GM19372 (cell line): ENCODE data around the gene EPN2.
A peak's percentile ranks its signal among the peaks of the same experiment; 100 is the strongest.
"Not testable (repeated sequence)": the region's sequence is repeated elsewhere in the genome, so short reads cannot be mapped to it uniquely, and the experiment has no call there.

ENCODE experiments used
- ATAC-seq: cut with Tn5 transposase; IDR thresholded peaks from one replicate; pipeline ENCODE4 v1.9.1; 2021; ENCODE audit warnings: mild to moderate bottlenecking, low read depth, moderate library complexity; ENCODE audit not compliant: unreplicated experiment

The EPN2 gene

GRCh38 chr17:19237139-19237388, at the start of gene EPN2:
Gene EPN2, plus strand, starts transcription at chr17:19237366. Its CDS starts 45,754 bp downstream, at chr17:19283120.
- peak; percentile 65 for ATAC-seq

DNA sequence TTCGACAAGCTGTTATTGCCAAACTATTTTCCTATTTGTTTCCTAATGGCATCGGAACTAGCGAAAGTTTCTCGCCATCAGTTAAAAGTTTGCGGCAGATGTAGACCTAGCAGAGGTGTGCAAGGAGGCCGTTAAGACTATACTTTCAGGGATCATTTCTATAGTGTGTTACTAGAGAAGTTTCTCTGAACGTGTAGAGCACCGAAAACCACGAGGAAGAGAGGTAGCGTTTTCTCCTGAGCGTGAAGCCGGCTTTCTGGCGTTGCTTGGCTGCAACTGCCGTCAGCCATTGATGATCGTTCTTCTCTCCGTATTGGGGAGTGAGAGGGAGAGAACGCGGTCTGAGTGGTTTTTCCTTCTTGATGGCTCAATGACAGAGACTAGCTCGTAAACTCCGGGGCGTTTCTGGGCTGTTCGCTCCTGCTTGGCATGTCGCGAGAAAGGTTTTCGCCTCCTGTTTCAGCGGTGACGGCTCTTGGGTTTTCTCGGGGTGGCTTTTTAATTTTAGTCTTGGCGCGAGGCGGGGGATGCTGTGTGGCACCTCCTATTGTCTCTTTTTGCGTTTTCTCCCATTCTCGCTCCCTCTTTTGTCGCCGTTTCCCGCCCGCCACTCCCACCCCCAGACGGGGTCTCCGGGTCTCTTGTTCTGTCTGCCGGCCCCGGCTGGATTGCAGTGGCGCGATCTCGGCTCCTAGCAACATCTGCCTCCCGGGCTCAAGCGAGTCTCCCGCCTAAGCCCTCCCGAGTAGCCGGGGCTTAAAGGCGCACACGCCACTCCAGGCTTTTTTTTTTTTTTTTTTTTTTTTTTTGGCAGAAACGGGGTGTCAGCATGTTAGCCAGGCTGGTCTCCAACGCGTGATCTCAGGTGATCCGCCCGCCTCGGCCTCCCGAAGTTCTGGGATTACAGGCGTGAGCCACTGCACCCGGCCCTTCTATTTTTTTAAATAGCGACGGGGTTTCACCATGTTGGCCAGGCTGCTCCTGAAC, 49.0 kb upstream of the EPN2 start:
- ATAC-seq = not testable (repeated sequence)

- not testable (repeated sequence) for ATAC-seq
Measured at GRCh38 chr17:19188870-19189708, 48.1 kb upstream of the EPN2 start.

GRCh38 chr17:19189781-19190405, 47.3 kb upstream of the EPN2 start:
- not testable (repeated sequence) for ATAC-seq

GRCh38 chr17:19196382-19197204, 40.6 kb upstream of the EPN2 start:
- ATAC-seq = peak; percentile 64

DNA sequence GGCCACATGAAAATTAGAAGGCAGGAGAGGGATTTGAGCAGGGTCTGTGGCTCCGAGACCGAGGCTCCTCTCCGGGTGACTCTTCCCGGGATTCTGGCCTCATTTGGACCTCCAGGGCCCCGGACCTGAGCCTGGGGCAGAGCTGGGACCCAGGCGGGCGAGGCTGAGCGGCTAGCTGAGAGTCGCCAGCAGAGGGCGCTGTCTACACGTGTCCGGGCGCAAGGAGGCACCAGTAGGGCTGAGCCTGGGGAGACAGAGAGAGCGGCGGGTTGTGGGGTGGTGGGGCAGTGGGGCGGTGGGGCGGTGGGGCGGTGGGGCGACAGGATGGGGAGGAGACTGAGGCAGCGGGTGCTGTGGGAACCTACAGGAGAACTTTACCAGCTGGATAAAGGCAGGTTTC, 34.7 kb upstream of the EPN2 start:
- ATAC-seq = not testable (repeated sequence)

DNA sequence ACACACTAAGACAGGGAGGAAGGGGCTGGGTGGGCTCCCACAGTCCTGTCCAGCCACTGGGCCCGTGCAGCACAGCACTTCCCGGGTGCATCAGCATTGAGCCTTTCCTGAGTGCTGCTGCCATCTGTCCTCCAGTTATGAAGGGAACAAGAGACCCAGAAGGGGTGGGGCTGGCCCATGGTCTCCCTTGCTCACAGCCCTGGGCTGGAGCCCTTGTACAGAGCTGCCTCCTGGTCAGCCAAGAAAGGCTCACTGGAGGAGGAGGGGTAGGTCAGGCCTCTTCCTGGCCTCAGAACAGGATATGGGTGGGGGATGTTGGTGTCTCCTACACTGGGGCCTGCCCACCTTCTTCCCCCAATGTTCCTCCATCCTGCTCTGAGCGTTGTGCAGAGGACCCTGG, 33.7 kb upstream of the EPN2 start:
- not testable (repeated sequence) for ATAC-seq

DNA sequence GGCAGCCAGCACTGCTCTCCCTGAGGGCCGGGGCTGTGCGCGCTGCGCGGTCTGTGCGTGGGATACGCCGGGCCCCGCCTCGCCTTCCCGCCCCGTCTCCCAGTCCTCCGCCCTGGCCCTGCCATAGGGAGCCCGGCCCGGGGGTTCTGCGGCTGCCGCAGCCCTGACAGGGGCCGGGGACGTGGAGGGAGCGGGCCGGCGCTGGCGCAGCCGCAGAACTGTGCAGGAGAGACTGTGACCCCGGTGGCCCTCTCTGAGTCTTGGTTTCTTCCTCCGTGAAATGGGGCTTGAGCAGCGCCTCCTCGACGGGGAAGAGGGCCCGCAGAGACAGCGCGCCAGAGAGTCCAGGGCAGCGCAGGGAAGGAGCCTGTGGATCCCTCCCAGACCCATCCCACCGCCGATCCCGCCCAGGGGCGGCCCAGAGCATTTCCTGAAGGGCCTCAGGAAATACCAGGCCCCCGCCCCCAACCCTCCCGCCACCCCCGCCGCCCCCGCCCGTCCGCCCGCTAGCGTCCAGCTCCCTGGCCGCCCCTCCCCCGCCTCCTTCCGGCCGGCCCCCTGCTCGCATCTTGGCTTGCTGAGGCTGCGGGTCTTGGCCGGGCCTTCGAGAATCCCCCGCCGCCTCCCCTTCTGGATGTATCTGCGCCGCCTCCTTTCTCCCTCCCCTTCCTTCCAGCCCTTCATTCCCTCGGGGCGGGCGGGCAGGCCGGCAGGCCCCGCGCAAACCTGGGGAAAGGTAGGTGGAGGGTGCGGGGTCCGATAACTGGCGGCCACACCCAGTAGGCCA, 21.9 kb upstream of the EPN2 start:
- not testable (repeated sequence) for ATAC-seq

DNA sequence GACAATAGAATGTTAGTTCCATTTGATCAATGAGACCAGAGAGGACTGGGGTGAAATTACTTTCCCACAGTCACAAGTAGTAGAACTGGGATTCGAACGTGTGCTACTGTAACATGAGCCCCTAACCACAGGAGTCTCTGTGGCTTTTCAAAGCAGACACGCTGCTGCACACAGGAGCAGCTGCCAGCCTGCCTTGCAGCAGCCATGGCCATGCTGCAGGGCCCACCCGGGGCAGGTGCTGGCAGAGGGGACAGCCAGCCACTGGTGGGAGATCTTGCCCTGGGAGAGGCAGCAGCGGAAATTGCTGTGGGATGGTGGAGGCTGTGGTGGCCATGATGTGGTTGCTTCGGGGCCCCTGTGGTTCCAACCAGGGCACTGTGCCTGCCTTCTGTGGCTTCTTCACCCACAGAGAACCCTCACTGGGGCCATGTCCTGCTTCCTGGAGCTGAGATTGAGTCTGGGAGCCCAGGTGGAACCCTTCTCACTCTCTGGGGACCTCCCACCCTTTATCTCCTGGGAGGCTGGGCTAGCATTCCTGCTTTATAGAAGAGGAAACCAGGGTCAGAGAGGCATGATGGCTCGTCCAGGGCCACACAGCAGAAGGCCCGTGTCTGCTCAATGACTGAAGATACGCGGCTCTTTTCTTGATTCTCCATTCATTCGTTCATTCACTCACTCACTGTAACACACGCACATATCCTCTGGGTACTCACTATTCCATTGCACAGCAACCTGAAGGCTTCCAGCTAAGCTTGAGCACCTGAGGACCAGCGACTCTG, 20.8 kb upstream of the EPN2 start:
- not testable (repeated sequence) for ATAC-seq

DNA sequence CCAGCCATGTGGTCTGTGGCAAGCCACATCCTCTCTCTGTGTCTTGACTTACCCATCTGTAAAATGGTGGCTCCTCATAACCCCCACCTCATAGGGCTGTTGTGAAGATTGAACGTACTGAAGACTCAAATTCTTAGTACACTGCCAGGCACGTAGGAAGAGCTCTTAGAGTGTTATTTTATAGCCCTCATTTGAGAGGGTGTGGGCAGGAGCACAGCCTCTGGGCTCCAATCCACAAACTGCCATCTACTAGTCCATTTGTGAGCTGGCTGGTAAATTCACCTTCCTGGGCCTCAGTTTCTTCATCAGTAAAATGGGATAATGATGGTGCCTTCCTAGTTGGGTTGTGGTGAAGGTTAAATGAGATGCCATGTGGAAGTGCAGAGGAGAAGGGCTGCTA, 18.3 kb upstream of the EPN2 start:
- not testable (repeated sequence) for ATAC-seq

GRCh38 chr17:19219384-19219783, 17.8 kb upstream of the EPN2 start:
- ATAC-seq = not testable (repeated sequence)

- not testable (repeated sequence) for ATAC-seq
Measured at GRCh38 chr17:19220195-19220594, 17.0 kb upstream of the EPN2 start.

- not testable (repeated sequence) for ATAC-seq
Measured at GRCh38 chr17:19226610-19227588, 10.3 kb upstream of the EPN2 start.

DNA sequence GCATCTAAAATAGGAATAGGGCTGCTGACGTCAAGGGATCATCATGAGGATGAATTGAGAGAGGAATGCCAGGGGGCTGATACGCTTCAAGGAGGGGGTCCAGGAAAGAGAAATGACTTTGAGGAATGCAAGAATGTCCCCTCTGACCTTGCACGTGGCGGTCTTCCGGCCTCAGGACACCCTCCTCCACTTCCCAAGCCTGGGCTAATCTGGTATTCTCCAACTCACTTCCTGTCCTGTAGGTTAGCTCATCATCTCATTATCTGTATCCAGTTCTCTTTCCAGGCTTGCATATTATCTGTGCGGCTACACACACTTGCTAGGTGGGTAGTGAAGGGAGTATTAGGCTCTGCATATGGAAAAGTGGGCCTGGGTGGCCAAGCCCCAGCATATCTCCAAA, 2.5 kb upstream of the EPN2 start:
- not testable (repeated sequence) for ATAC-seq

- peak; percentile 31 for ATAC-seq
Measured at GRCh38 chr17:19236351-19237138, 621 bp upstream of the EPN2 start.

GRCh38 chr17:19237389-19238166, 412 bp downstream of the EPN2 start:
- peak; percentile 47 for ATAC-seq
